IgD-negative memory B cell (primary cell): ENCODE data around the gene PCSK2. TPM values are rescaled to one million over a fixed set of nuclear protein-coding genes. Genes with fewer than 3 reads are reported as not detected.

Source experiments
- H3K27ac Mint-ChIP-seq, 3 donors: one replicate each; pipeline ENCODE4 v1.8.0; 2020 to 2022; ENCODE audit warnings: mild to moderate bottlenecking in 3 of 3, mixed read lengths in 3 of 3, moderate library complexity in 1 of 3
- H3K27me3 Mint-ChIP-seq: one replicate; pipeline ENCODE4 v1.8.0; 2021; ENCODE audit warnings: mixed read lengths
- H3K36me3 Mint-ChIP-seq: one replicate; pipeline ENCODE4 v1.8.0; 2020; ENCODE audit warnings: mild to moderate bottlenecking, mixed read lengths
- H3K4me1 Mint-ChIP-seq, 3 donors: one replicate each; pipeline ENCODE4 v1.8.0; 2020 to 2022; ENCODE audit warnings: mixed read lengths in 3 of 3, mild to moderate bottlenecking in 1 of 3
- H3K4me3 Mint-ChIP-seq, 4 donors: one replicate each; pipeline ENCODE4 v1.8.0; 2020 to 2022; ENCODE audit warnings: mild to moderate bottlenecking in 4 of 4, mixed read lengths in 4 of 4, moderate library complexity in 3 of 4
- H3K9me3 Mint-ChIP-seq, 3 donors: one replicate each; pipeline ENCODE4 v1.8.0; 2020 to 2021; ENCODE audit warnings: mixed read lengths in 3 of 3, mild to moderate bottlenecking in 1 of 3
- polyA plus RNA-seq: library from polyadenylated mRNA; unstranded; fragments of 300-500 nt; fragmentation: Illumina TruSeq; gene quantifications from one replicate; pipeline ENCODE4 v1.2.3, GENCODE V29; 2021

Gene PCSK2
- polyA plus RNA-seq, 1 donor from 2014 or later: not detected

DNA sequence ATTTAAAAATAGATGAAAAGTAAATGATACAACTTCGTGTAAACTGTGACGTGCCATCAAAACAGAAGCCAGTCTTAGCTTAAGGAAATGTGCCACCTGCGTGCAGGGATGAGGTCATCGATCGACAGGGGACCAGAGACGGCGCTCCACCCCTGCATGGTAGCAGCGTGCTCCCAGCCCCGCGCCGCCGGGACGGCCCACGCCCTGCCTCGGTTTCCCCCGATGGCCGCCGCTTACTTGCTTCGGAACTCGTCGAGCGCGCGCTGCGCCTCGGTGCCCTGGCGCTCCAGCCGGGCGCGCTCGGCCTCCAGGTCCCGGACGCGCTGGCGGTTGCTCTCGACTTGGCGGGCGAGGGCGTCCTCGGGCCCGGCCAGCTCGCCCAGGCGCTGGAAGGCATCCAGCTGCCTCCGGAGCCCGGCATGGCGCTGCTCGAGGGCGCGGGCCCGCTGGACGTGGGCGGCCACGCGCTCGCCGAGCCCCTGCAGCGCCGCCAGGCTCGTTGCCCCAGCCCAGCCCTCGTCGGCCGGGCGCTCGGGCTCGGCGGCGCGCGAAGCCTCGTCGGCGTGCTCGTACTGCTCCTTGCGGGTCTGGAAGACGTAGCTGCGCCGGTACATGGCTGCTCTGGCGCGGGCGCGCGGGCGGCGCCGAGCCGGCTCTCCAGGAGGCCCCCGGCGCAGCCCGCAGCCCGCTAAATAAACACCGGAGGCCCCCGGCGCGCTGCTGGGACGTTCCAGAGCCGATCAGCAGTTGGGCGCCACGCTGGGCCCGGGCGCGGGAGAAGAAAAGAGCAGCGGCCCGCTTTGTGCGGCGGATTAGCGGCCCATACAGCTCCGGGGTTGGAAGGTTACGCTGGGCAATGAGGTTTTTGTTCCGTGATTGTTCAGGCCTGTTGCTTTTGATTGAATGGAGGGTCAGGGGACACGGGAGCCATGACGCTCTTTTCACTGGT lies 304.1 kb downstream of the PCSK2 start, which contains the start of gene BFSP1:
TSS of gene BFSP1 (minus strand) at position 664 of the 949 bp plus-strand sequence. CDS start at position 614, 50 bp downstream.
- no peaks in the 10 kb centered on the region for H3K9me3 Mint-ChIP-seq
- peaks cover 25% of the 10 kb centered on the region for H3K27me3 Mint-ChIP-seq
- H3K27ac Mint-ChIP-seq: peak within 1 kb of the TSS in 1 of 3 donors; percentile 47
- peak within 1 kb of the TSS; percentile 67 to 90 (median 84) for H3K4me3 Mint-ChIP-seq
- peaks cover 2% of the 10 kb centered on the region for H3K36me3 Mint-ChIP-seq
- H3K4me1 Mint-ChIP-seq: peaks cover 2 to 8% (median 5%) of the 10 kb centered on the region in 3 donors

DNA sequence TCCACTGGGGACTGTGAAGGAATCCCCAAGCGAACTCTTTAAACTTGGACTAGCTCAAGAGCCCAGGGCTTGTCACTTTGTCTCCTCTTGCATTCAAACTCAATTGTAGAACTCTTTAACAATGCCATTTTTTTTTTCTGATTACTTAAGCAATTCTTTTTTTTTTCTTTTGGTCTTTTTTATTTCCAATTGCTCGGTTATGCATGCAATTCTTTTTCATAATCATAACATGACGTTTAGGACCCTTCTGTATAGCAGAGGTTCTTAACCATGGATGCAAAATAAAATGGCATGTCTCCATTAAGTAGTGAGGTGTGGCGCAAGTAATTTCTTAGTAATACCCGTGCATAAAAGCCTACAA lies 304.8 kb downstream of the PCSK2 start:
- Mint-ChIP-seq H3K4me3 (peak overlapping the region; percentile 50 to 90 (median 84)), H3K27ac (peak overlapping the region in 1 of 3 donors; percentile 47)

DNA sequence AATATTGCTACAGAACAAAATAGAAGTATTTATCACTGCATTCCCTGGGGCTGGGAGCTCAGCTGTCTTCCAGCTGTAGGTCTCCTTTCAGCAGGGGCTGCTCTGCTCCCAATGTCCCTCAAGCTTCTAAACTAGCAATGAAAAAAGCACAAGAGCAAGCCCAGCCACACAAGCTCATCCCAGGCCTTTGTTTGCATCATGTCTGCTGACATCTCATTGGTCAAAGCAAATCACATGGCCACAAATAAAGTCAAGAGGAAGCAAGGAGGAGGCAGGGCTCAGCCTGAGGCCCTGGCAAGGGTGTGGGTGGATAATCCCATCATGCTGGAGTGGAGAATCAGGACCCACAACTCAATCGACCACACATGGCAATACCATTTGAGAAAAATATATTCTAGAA lies 306.6 kb downstream of the PCSK2 start:
- H3K4me3 Mint-ChIP-seq: no peak overlapping the region
- H3K4me1 Mint-ChIP-seq: peaks cover 2 to 9% (median 5%) of the 10 kb centered on the region in 3 donors
- H3K9me3 Mint-ChIP-seq: no peaks in the 10 kb centered on the region
- peaks cover 2% of the 10 kb centered on the region for H3K36me3 Mint-ChIP-seq
- no peak overlapping the region for H3K27ac Mint-ChIP-seq
- H3K27me3 Mint-ChIP-seq: peaks cover 22% of the 10 kb centered on the region

More for the DNA sequence above, 304.8 kb downstream of the PCSK2 start:
- H3K4me1 Mint-ChIP-seq: peaks cover 2 to 8% (median 5%) of the 10 kb centered on the region in 3 donors
- no peaks in the 10 kb centered on the region for H3K9me3 Mint-ChIP-seq
- peaks cover 2% of the 10 kb centered on the region for H3K36me3 Mint-ChIP-seq
- peaks cover 24% of the 10 kb centered on the region for H3K27me3 Mint-ChIP-seq

DNA sequence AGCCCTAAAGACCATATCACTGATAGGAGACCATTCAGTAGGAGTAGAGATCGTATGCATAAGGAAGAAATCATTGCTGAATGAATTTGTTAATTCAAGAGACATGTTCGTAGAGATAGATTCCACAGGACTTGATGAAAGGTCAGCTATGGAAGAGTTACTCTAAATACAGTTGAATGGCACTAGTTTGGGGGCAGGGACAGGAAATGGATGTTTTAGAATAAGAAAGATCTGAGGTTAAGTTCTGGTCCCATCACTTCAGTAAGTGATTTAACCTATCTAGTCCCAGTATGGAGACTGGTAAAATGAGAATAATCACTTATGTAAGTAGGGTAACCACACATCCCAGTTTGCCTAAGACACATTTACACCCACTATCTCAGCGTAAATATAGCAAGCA lies 307.2 kb downstream of the PCSK2 start:
- no peaks in the 10 kb centered on the region for H3K9me3 Mint-ChIP-seq
- H3K4me1 Mint-ChIP-seq: peaks cover 2 to 10% (median 5%) of the 10 kb centered on the region in 3 donors
- H3K4me3 Mint-ChIP-seq: no peak overlapping the region
- no peak overlapping the region for H3K27ac Mint-ChIP-seq
- peaks cover 2% of the 10 kb centered on the region for H3K36me3 Mint-ChIP-seq
- peaks cover 22% of the 10 kb centered on the region for H3K27me3 Mint-ChIP-seq
